A549 (cell line): ENCODE data around the gene TIMM50. TPM values are rescaled to one million over a fixed set of nuclear protein-coding genes. Genes with fewer than 3 reads are reported as not detected.

Experiments used
- ATAC-seq, 2 experiments: fragments of 200-7000 bp in 1 of 2; fragments of >200 bp in 1 of 2; cut with Nextera tagmentation in 1 of 2; cut with Tn5 transposase in 1 of 2; 3 replicates each; pipeline versions ENCODE4 v1.8.0 to v1.9.1; 2018 to 2020; ENCODE audit warnings: mild to moderate bottlenecking in 1 of 2, moderate library complexity in 1 of 2
- CTCF ChIA-PET: fragments of 300-600 bp; sonication (Branson Sonifier 250); formaldehyde crosslinking; extraction: SDS; loops from one replicate; lab custom pipeline; 2021; ENCODE audit warnings: antibody characterized with exemption, inconsistent platforms; lab: Yijun Ruan, JAX
- POLR2A ChIA-PET: fragments of 350-600 bp; formaldehyde crosslinking; extraction: SDS; loops from one replicate; lab custom pipeline; 2021; ENCODE audit warnings: antibody characterized with exemption, inconsistent platforms; lab: Yijun Ruan, JAX
- DNase-seq, 2 experiments: peaks; one replicate each; pipeline versions ENCODE4 v3.0.0 to v3.0.0-alpha.2; 2011 to 2016; ENCODE audit warnings: low read depth in 1 of 2, low spot score in 1 of 2
- FAIRE-seq: peaks from 2 replicates; lab custom pipeline; 2011; peaks lifted over from hg19 to GRCh38; lab: Jason Lieb, UNC
- H3K27ac ChIP-seq, 2 experiments: fragments of >200 bp; sonication (Bioruptor Twin); formaldehyde crosslinking; 3 replicates each; pipeline ENCODE4 v1.5.1; 2016 to 2017
- H3K4me1 ChIP-seq: fragments of >200 bp; sonication (Bioruptor Twin); formaldehyde crosslinking; 3 replicates; pipeline ENCODE4 v1.6.1; 2016
- H3K4me2 ChIP-seq: fragments of >200 bp; sonication (Bioruptor Twin); formaldehyde crosslinking; 3 replicates; pipeline ENCODE4 v1.6.1; 2016
- H3K4me3 ChIP-seq: fragments of >200 bp; sonication (Bioruptor Twin); formaldehyde crosslinking; 3 replicates; pipeline ENCODE4 v1.5.1; 2016
- H3K9me3 ChIP-seq: fragments of >200 bp; sonication (Bioruptor Twin); formaldehyde crosslinking; 3 replicates; pipeline ENCODE4 v1.6.1; 2016
- CBX8 ChIP-seq: fragments of 200-600 bp; sonication (generic); IDR thresholded peaks from 2 replicates; pipeline ENCODE4 v1.6.1; 2016
- CHD2 ChIP-seq: fragments of 150-350 bp; IDR thresholded peaks from 2 replicates; pipeline ENCODE4 v1.6.1; 2014; ENCODE audit warnings: low read length; ENCODE audit not compliant: partially characterized antibody
- EHF ChIP-seq: fragments of 250-450 bp; sonication (Bioruptor Pico); IDR thresholded peaks from 2 replicates; pipeline ENCODE4 v1.5.0; 2020; ENCODE audit warnings: mild to moderate bottlenecking
- FOSB ChIP-seq: fragments of 250-450 bp; sonication (Bioruptor Pico); IDR thresholded peaks from 2 replicates; pipeline ENCODE4 v1.5.0; 2020; ENCODE audit warnings: mild to moderate bottlenecking, moderate library complexity
- FOSL2 ChIP-seq, 2 experiments: fragments of 450-650 bp in 1 of 2; fragments of >200 bp in 1 of 2; sonication (Bioruptor Twin) in 1 of 2; formaldehyde crosslinking; IDR thresholded peaks; 2 replicates each; pipeline versions ENCODE4 v1.5.0 to v1.6.1; 2016 to 2020; ENCODE audit warnings: mild to moderate bottlenecking in 1 of 2, moderate library complexity in 1 of 2
- FOXS1 ChIP-seq: fragments of 250-450 bp; sonication (Bioruptor Pico); IDR thresholded peaks from 2 replicates; pipeline ENCODE4 v1.5.0; 2020; ENCODE audit warnings: mild to moderate bottlenecking, moderate library complexity
- HOXA7 ChIP-seq: fragments of 250-450 bp; sonication (Bioruptor Pico); IDR thresholded peaks from 2 replicates; pipeline ENCODE4 v1.5.0; 2020; ENCODE audit warnings: mild to moderate bottlenecking, moderate library complexity
- JUN ChIP-seq, 2 experiments: fragments of >200 bp; sonication (Bioruptor Twin); formaldehyde crosslinking; IDR thresholded peaks; 2 replicates in 1 of 2; 3 replicates in 1 of 2; pipeline ENCODE4 v1.6.1; 2016 to 2017
- JUNB ChIP-seq: fragments of >200 bp; sonication (Bioruptor Twin); formaldehyde crosslinking; IDR thresholded peaks from 2 replicates; pipeline ENCODE4 v1.6.1; 2016
- KDM5A ChIP-seq: fragments of 200-600 bp; sonication (generic); IDR thresholded peaks from 2 replicates; pipeline ENCODE4 v1.6.1; 2016; ENCODE audit warnings: antibody characterized with exemption, mild to moderate bottlenecking
- MYC ChIP-seq: IDR thresholded peaks from 2 replicates; pipeline ENCODE4 v1.6.1; 2012; ENCODE audit warnings: mild to moderate bottlenecking, inconsistent platforms, low read length, improper control_type of control experiment, borderline replicate concordance
- RARB ChIP-seq: fragments of 250-450 bp; sonication (Bioruptor Pico); IDR thresholded peaks from 2 replicates; pipeline ENCODE4 v1.8.0; 2021; ENCODE audit warnings: mild to moderate bottlenecking, moderate library complexity
- SMC3 ChIP-seq: fragments of >200 bp; sonication (Bioruptor Twin); formaldehyde crosslinking; IDR thresholded peaks from 3 replicates; pipeline ENCODE4 v1.6.1; 2018; ENCODE audit warnings: inconsistent platforms
- TP53 ChIP-seq: fragments of 250-450 bp; sonication (Bioruptor Pico); IDR thresholded peaks from 2 replicates; pipeline ENCODE4 v1.5.0; 2021; ENCODE audit warnings: mild to moderate bottlenecking, moderate library complexity
- ZFP36 ChIP-seq: fragments of 450-650 bp; IDR thresholded peaks from 2 replicates; pipeline ENCODE4 v1.6.1; 2014; ENCODE audit warnings: borderline replicate concordance; ENCODE audit not compliant: partially characterized antibody
- ZSCAN20 ChIP-seq: fragments of 250-450 bp; sonication (Bioruptor Pico); IDR thresholded peaks from 2 replicates; pipeline ENCODE4 v1.8.0; 2022; ENCODE audit warnings: mild to moderate bottlenecking, moderate library complexity
- WGBS: methylation state at CpG from one replicate; pipeline ENCODE4 v1.1.6; 2017; ENCODE audit errors: missing lambda C conversion rate; 5-methylcytosine and 5-hydroxymethylcytosine counted together
- polyA plus RNA-seq, 4 experiments: library from polyadenylated mRNA; depleted of rRNA in 3 of 4; stranded (reverse); fragments of >200 nt; fragmentation: RNase III in 1 of 4; extraction: RNeasy Plus Mini Kit Qiagen cat#74134 plus additional on column Dnase treatment in 1 of 4; gene quantifications; 2 replicates in 3 of 4; 3 replicates in 1 of 4; pipeline ENCODE4 v1.2.3, GENCODE V29; 2011 to 2017
- TF ChIP-seq, protein P1 (sequence below): fragments of >200 bp; sonication (Bioruptor Twin); formaldehyde crosslinking; IDR thresholded peaks from 3 replicates; pipeline ENCODE4 v1.6.1; 2016
- TF ChIP-seq, protein P2 (sequence below): IDR thresholded peaks from 2 replicates; pipeline ENCODE4 v1.6.1; 2012; ENCODE audit warnings: low read depth, borderline replicate concordance
- TF ChIP-seq, protein P3 (sequence below): IDR thresholded peaks from 2 replicates; pipeline ENCODE4 v1.6.1; 2012
- TF ChIP-seq, protein P4 (sequence below): fragments of >200 bp; sonication (Bioruptor Twin); formaldehyde crosslinking; IDR thresholded peaks from 2 replicates; pipeline ENCODE4 v1.6.1; 2016
- TF ChIP-seq, protein P5 (sequence below): fragments of >200 bp; sonication (Bioruptor Twin); formaldehyde crosslinking; IDR thresholded peaks from 3 replicates; pipeline ENCODE4 v1.5.1; 2016
- TF ChIP-seq, protein P6 (sequence below): fragments of 200-600 bp; sonication (generic); IDR thresholded peaks from 2 replicates; pipeline ENCODE4 v1.6.1; 2016; ENCODE audit warnings: antibody characterized with exemption, mild to moderate bottlenecking, moderate library complexity

Gene TIMM50
- polyA plus RNA-seq, 2 of the 4 experiments (the other 2 are of a cell fraction), result 204 to 234 TPM

DNA sequence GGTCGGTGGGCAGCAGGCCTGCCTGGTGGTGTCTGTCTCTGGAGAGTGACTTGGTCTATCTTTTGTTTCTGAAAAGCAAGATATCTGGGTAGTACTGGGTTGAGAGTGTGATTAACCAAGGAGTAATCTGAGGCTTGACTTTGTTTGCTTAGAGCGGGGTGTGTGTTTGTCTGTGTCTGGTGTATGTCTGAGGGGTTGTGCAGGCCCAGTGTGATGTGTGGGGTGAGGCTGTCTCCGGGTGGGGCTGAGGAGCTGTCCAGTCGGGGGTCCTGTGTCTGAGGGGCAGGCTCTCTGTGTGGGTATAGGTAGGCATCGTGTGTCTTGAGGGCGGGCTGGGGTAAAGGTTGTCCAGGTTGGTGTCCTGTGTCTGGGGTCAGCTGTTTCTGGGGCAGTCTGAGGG is 11.1 kb upstream of the TIMM50 start:
- ATAC-seq, result peak; percentile 8 to 54; a peak in 3 of 6 replicates
- no peak for FAIRE-seq
- 66% methylated on average over 6 of the region's 6 CpGs for WGBS
- DNase-seq, result peak in 1 of 2 experiments; percentile 44
- H3K4me1 ChIP-seq, result peaks cover 26% of the 10 kb centered on the region
- POLR2A ChIA-PET, result interaction anchor here (0.8 to 1.6 kb wide), 2 partner anchors 24 to 34 kb away, joined by 4 read pairs; partner anchors contain the start of genes RPS16 and SUPT5H
- no peak overlapping the region for H3K4me3 ChIP-seq
- H3K9me3 ChIP-seq, result no peaks in the 10 kb centered on the region
- no peak for TF ChIP-seq FOSB
- no peak for TF ChIP-seq MYC
- TF ChIP-seq, protein P1, sequence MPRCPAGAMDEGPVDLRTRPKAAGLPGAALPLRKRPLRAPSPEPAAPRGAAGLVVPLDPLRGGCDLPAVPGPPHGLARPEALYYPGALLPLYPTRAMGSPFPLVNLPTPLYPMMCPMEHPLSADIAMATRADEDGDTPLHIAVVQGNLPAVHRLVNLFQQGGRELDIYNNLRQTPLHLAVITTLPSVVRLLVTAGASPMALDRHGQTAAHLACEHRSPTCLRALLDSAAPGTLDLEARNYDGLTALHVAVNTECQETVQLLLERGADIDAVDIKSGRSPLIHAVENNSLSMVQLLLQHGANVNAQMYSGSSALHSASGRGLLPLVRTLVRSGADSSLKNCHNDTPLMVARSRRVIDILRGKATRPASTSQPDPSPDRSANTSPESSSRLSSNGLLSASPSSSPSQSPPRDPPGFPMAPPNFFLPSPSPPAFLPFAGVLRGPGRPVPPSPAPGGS, result no peak
- TF ChIP-seq TP53 (CRISPR knock-in tag), result no peak
- TF ChIP-seq JUN (IDR thresholded peaks at IDR 0.05), result no peak
- no peak for TF ChIP-seq CBX8
- no peak for TF ChIP-seq SMC3
- TF ChIP-seq, protein P2, sequence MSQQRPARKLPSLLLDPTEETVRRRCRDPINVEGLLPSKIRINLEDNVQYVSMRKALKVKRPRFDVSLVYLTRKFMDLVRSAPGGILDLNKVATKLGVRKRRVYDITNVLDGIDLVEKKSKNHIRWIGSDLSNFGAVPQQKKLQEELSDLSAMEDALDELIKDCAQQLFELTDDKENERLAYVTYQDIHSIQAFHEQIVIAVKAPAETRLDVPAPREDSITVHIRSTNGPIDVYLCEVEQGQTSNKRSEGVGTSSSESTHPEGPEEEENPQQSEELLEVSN, result no peak
- no peak for TF ChIP-seq CHD2
- TF ChIP-seq, all 56 proteins: peak for 0
- Histone ChIP-seq H3K27ac (peak overlapping the region; percentile 27 to 41; a peak in 3 of 6 replicates), H3K4me2 (peak overlapping the region; percentile 43; the same call in 2 of the 3 replicates)
- CTCF ChIA-PET, result interaction anchor here (1.1 to 21.9 kb wide), 12 partner anchors 9 to 204 kb away, joined by 3 to 305 read pairs (median 6); partner anchors contain the start of genes DLL3, EID2B, SUPT5H and TIMM50

DNA sequence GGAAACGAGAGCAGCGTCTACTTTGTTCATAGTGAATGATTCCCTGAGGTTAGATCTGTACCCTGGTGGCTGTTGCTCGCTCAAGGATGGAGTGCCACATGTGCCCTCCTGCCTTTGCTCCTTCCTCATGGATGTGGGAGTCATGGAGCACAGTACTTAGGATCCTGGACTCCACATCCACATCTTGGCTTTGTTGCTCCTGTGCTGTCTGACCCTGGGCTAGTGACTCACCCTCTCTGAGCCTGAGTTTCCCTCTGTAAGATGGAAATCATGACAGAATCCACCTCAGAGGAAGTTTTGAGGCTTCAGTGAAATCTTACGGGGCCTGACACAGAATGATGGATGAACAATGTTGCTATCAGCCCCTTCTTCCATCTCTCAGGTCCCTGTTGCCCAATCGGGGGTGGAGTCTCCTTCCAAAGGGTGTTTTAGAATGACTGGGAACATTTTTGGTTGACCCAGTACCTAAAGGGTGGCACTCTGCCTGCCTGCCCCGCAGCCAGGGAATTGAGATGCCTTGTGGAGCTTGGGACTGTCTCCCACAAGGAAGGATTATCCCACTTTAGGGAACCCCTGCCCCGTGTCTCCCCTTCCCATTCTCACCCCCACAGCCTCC is 9.8 kb upstream of the TIMM50 start:
- DNase-seq (no peak), ATAC-seq (no peak), FAIRE-seq (peak; percentile 63)
- no peak overlapping the region for H3K4me3 ChIP-seq
- no peak overlapping the region for H3K4me2 ChIP-seq
- no peaks in the 10 kb centered on the region for H3K9me3 ChIP-seq
- ChIA-PET POLR2A (interaction anchor here (1.6 kb wide), 1 partner anchor 35 kb away, joined by 9 read pairs; the partner anchor contains the start of gene RPS16), CTCF (interaction anchor here (1.0 to 21.9 kb wide), 13 partner anchors 7 to 202 kb away, joined by 3 to 305 read pairs (median 4); partner anchors contain the start of genes DLL3, EID2, EID2B and SUPT5H)
- H3K27ac ChIP-seq, result no peak overlapping the region
- WGBS, result 69% methylated on average over 7 of the region's 7 CpGs
- TF ChIP-seq, protein P3, sequence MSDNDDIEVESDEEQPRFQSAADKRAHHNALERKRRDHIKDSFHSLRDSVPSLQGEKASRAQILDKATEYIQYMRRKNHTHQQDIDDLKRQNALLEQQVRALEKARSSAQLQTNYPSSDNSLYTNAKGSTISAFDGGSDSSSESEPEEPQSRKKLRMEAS, result 0 out of 2 replicates have a peak, but pooled peaks have one; percentile 15
- TF ChIP-seq, protein P4, sequence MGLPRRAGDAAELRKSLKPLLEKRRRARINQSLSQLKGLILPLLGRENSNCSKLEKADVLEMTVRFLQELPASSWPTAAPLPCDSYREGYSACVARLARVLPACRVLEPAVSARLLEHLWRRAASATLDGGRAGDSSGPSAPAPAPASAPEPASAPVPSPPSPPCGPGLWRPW, result no peak
- TF ChIP-seq ZSCAN20 (CRISPR knock-in tag), result no peak
- TF ChIP-seq HOXA7 (CRISPR knock-in tag), result no peak
- no peak for TF ChIP-seq RARB (CRISPR knock-in tag)
- no peak for TF ChIP-seq FOSL2 (IDR thresholded peaks at IDR 0.05)
- peak; percentile 35; the same call in 1 of the 2 replicates for TF ChIP-seq FOSL2 (CRISPR knock-in tag; IDR thresholded peaks at IDR 0.05)
- no peak for TF ChIP-seq KDM5A
- TF ChIP-seq ZFP36, result peak; percentile 66
- no peak for TF ChIP-seq SMC3
- TF ChIP-seq, protein P5, sequence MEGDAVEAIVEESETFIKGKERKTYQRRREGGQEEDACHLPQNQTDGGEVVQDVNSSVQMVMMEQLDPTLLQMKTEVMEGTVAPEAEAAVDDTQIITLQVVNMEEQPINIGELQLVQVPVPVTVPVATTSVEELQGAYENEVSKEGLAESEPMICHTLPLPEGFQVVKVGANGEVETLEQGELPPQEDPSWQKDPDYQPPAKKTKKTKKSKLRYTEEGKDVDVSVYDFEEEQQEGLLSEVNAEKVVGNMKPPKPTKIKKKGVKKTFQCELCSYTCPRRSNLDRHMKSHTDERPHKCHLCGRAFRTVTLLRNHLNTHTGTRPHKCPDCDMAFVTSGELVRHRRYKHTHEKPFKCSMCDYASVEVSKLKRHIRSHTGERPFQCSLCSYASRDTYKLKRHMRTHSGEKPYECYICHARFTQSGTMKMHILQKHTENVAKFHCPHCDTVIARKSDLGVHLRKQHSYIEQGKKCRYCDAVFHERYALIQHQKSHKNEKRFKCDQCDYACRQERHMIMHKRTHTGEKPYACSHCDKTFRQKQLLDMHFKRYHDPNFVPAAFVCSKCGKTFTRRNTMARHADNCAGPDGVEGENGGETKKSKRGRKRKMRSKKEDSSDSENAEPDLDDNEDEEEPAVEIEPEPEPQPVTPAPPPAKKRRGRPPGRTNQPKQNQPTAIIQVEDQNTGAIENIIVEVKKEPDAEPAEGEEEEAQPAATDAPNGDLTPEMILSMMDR, result no peak
- TF ChIP-seq JUNB, result no peak
- TF ChIP-seq, protein P6, sequence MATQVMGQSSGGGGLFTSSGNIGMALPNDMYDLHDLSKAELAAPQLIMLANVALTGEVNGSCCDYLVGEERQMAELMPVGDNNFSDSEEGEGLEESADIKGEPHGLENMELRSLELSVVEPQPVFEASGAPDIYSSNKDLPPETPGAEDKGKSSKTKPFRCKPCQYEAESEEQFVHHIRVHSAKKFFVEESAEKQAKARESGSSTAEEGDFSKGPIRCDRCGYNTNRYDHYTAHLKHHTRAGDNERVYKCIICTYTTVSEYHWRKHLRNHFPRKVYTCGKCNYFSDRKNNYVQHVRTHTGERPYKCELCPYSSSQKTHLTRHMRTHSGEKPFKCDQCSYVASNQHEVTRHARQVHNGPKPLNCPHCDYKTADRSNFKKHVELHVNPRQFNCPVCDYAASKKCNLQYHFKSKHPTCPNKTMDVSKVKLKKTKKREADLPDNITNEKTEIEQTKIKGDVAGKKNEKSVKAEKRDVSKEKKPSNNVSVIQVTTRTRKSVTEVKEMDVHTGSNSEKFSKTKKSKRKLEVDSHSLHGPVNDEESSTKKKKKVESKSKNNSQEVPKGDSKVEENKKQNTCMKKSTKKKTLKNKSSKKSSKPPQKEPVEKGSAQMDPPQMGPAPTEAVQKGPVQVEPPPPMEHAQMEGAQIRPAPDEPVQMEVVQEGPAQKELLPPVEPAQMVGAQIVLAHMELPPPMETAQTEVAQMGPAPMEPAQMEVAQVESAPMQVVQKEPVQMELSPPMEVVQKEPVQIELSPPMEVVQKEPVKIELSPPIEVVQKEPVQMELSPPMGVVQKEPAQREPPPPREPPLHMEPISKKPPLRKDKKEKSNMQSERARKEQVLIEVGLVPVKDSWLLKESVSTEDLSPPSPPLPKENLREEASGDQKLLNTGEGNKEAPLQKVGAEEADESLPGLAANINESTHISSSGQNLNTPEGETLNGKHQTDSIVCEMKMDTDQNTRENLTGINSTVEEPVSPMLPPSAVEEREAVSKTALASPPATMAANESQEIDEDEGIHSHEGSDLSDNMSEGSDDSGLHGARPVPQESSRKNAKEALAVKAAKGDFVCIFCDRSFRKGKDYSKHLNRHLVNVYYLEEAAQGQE, result no peak
- no peak for TF ChIP-seq FOXS1
- no peak for TF ChIP-seq EHF
- H3K4me1 ChIP-seq, result peaks cover 26% of the 10 kb centered on the region
